ENCODE measurements around the gene GSK3A.

The GSK3A gene

GRCh38 chr19:42242512-42243409 lies at the start of gene GSK3A:
GSK3A (minus strand) TSS chr19:42242602; CDS start chr19:42242465, 137 bp downstream.
- peak; percentile 100 for DNase-seq

- DNase-seq = no peak
Measured at GRCh38 chr19:42291435-42291810, 49.0 kb upstream of the GSK3A start.

DNA sequence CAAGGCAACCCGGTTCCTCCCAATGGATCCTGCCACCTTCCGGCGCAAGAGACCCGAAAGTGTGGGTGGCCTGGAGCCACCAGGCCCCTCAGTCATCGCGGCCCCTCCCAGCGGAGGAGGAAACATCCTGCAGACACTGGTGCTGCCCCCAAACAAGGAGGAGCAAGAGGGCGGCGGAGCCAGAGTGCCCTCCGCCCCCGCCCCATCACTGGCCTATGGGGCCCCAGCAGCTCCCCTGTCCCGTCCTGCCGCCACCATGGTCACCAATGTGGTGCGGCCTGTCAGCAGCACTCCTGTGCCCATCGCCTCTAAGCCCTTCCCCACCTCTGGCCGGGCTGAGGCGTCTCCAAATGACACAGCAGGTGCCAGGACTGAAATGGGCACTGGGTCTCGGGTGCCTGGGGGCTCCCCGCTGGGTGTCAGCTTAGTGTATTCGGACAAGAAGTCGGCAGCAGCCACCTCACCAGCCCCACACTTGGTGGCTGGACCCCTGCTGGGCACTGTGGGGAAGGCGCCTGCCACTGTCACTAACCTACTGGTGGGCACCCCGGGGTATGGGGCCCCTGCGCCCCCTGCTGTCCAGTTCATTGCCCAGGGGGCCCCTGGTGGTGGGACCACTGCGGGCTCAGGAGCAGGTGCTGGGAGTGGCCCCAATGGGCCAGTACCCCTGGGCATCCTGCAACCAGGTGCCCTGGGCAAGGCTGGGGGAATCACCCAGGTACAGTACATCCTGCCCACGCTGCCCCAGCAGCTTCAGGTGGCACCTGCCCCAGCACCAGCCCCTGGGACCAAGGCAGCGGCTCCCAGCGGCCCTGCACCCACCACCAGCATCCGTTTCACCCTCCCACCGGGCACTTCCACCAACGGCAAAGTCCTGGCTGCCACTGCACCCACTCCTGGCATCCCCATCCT lies 48.4 kb upstream of the GSK3A start:
- peak; percentile 77 for DNase-seq

GRCh38 chr19:42290136-42290522 lies 47.7 kb upstream of the GSK3A start:
- DNase-seq = no peak

DNA sequence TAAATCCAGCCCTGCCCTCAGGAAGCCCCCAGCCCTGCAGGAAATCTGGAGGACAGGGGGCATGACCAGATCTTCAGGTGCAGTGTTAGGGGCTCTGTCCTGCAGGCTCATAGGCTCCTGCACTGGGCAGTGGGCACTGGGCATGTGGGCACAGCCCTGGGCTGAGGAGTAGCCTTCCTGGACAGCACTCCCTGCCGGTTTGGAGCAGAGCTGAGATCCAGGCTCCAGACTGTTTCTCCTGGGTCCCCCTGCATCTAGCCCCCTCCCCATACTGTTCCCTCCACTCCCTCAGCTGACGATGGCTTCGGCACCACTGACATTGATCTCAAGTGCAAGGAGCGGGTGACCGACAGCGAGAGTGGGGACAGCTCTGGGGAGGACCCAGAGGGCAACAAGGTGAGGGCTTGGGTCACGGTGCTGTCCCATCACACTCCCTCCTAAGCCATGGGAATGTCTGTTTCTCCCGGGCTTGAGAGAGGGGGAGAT lies 47.2 kb upstream of the GSK3A start:
- DNase-seq = no peak

- no peak for DNase-seq
Measured at GRCh38 chr19:42288881-42289555, 46.6 kb upstream of the GSK3A start.

- DNase-seq = no peak
Measured at GRCh38 chr19:42288387-42288786, 46.0 kb upstream of the GSK3A start.

- no peak for DNase-seq
Measured at GRCh38 chr19:42287827-42288107, 45.4 kb upstream of the GSK3A start.

- DNase-seq = no peak
Measured at GRCh38 chr19:42287017-42287826, 44.8 kb upstream of the GSK3A start.

- DNase-seq = no peak
Measured at GRCh38 chr19:42286349-42287016, 44.1 kb upstream of the GSK3A start.

DNA sequence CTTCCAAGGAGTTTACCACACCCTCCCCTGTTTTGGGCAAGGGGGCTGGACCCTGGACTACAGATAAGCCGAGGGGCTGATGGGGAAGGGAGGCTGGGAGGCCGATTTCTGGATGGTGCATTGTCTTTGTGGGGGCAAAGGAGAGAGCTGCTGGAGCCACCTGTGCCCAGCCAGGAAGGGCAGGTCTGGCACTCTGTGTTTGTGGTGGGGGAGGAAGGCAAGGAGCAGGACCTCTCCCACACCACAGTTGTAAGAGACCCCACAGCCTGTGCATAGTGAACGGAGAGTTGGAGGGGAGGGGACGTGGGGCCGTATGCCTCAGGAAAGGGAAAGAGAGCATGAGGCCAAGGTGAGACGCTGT lies 43.6 kb upstream of the GSK3A start:
- no peak for DNase-seq

GRCh38 chr19:42285541-42285941 lies 43.1 kb upstream of the GSK3A start:
- DNase-seq = peak; percentile 66

DNA sequence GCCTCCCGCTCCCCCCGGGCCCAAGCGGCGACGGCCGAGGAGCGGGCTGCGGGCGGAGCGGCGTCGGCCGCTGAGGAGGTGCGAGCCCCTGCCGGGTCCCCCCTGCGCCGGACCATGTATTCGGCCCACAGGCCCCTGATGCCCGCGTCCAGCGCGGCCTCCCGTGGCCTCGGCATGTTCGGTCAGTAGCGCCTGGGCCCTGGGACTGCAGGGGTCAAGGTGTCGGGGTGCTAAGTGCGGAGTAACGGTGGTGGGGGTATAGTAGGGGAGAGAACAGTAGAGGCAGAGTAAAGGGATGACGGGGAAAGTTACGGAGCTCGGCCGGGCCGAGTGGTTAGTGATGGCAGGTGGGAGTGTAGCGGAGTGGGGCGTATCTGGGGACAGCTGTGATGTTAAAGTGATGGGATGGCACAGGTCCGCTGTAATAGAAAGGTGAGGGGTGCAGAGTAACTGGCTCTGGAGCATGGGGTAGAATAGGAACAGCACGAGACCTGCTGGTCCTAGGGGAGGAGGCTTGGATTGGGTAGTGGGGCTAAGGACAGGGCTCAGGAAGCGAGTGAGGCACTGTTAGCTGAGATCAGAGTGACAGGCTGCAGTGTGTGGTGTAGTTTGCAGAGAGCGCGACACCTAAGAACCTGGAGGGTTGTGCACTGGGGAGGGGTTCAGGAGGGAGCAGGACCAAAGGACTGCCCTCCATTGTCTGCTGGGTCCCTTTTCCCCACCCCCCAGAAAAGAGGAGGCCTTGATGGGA lies 42.4 kb upstream of the GSK3A start:
- DNase-seq = peak; percentile 55

GRCh38 chr19:42284066-42284501 lies 41.7 kb upstream of the GSK3A start:
- peak; percentile 87 for DNase-seq

- DNase-seq = peak; percentile 97
Measured at GRCh38 chr19:42283188-42284065, 41.0 kb upstream of the GSK3A start.

DNA sequence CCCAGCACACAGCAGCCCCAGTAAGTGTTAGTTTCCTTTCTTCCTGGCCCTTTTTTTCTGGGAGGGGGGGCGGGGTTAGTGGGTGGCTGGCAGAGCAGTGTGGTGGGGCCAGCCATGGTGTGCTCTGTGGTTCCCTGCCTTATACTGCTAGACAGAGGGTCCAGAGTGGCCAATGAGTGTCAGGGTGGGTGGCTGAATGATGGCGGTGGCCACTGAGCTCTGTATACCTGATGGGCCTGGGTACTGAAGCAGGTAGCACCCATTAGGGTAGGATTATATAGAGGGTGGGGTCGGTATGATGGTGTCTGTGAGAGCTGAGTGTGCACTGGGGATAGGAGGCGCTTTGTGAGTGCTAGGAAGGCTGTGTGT lies 40.4 kb upstream of the GSK3A start:
- no peak for DNase-seq

GRCh38 chr19:42281827-42282762 lies 39.7 kb upstream of the GSK3A start:
- peak; percentile 50 for DNase-seq

DNA sequence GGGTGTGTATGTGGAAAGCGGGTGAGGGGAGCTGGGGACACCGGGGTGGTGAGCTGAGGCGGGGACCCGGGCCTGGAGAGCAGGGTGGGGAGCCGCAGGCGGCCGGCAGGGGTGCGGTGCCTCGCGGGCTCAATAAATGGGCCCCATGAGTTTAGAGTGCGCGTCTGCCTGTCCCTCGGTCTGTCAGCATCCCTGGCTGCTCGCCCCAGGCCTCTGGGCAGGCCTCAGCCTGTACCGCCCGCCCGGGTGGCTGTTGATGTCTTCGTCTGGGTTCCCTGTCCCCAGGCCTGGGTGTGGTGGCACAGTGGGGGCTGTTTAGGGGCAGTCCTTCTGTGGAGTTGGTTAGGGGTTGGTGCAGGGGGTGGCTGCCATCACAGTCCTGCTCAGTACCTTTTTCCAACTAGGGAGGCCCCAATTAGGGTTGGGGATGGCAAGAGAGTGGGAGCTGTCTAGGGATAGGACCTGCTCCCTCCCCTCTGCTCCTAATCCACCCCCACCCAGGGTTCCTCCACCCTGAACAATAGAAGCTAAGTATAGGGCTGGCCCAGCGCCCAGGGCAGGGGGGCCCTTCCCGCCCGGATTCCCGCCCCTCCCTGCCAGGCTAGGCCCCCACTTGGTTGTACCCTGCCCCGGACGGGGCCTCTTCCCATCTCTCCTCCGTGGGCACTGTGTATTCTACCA lies 38.9 kb upstream of the GSK3A start:
- DNase-seq = peak; percentile 72
